Stimulated activated CD8-positive, alpha-beta memory T cell treated with anti-CD3 and anti-CD28 coated beads, Interleukin-2, amount 100 ng/mL, for 48 hours (primary cell): ENCODE results near the gene PRRT1.

Experiments used
- DNase-seq, 2 donors: peaks; one replicate each; pipeline ENCODE4 v3.0.0-alpha.2; 2020; ENCODE audit warnings: low read depth in 2 of 2

The PRRT1 gene

DNA sequence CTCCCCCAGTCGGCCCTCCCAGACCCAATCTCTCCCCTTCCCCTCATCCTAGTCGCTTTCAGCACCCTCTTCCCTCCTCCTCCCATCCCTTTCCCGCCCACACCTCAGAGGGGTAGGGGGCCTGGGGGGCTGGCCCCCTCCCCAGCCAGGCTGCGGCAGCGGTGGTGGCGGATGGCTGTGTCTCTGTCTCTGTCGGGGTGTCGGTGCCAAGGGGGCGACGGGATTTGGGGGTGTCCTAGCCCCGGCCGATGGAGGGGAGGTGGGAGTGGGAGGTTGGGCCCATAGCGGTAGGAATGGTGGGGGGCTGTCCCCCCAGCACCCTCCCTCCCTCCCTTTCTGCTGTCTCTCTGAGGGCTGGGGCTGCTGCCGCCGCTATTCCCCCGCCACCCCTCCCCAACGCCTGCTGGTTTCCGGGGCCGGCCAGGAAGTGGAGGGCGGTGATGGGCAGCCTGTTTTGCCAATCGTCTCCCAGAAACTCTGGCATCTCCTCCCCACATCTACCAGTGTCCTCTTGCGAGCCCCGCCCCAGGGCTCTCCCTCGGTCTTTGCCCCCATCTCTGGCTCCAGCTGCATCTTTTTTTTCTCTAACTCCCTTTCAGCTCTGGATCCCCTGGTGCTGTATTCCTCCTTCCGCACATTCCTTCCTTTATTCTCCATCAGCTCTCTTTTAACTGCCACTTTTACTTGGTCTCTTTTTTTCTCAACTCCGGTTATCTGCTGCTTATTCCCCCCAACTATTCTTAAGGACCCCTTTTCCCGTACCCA is 24.2 kb upstream of the PRRT1 start, which contains the start of gene AGPAT1:
AGPAT1 (minus strand) TSS at position 374 of the 765 bp plus-strand sequence. CDS start 4,588 bp downstream, outside the sequence.
- DNase-seq: peak; percentile 91 to 97

DNA sequence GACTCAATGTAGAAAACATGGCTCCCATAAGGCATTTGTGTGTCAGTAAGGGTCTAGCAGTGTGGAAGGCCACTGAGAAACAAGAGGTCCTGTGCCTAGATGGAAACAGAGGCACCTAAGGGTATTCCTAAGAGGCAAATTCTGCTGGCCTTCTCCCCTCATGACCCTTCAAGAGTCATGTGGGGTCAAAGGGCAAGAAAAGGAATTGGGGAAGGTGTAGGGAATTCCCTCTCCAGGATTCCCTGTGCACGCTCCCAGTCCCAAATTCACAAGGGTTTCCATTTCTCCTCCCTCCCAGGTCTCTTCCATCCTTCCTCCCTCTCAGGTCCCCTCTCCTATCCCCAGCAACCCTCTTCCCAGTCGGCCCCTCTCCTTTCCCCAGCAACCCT is 23.6 kb upstream of the PRRT1 start:
- DNase-seq: no peak

- no peak for DNase-seq
These were observed 22.7 kb upstream of the PRRT1 start for GRCh38 chr6:32174416-32174815.

DNA sequence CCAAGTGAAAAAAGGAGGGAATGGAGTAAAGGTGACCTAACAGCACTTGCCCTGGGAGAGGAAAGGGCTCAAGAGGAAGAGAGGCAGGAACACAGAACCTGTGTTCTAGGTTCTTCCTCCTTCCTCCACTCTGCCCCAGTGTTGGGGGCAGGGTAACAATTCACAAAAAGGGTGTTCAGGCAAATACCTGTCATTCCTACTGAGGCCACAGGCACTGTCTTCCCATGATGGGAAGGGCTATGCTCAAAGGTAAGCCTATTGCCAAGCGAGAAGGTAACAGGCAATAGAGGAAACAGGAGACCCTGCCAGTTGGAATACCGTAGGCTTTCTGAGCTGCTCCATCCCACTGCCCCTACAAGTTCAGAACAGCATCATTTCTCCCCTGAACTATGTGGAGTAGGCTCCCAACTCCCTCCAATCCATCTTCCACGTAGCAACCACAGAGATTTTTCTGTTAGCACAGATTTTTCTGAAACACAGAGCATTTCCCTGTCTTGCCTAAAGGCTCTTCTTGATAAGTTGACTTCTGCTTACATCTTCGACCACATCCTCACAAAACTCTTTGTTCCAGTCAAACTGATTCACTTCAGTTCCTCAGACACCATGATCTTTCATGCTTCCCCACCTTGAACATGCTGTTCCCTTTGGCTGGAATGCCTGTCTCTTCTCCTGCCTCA is 21.4 kb upstream of the PRRT1 start:
- no peak for DNase-seq

- DNase-seq: no peak
These were observed 19.5 kb upstream of the PRRT1 start for GRCh38 chr6:32171234-32171633.

DNA sequence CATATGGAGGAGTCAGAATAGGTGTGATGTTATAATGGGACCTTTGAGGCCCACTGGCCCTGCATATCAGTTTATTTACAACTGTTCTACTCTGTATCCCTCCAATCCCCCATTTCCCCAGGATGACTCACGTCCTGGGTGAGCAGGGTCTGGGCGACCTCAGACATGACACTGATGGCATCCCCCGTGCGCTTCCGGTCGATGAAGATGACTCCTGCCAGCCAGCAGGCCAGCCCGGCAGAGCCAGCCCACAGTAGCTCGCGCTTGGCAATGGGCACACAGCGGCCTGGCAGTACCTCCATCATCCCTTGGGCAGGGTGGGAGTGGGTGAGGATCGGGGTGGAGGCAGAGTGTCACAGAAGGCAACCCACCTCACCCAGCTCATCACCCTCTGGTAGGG is 18.6 kb upstream of the PRRT1 start:
- no peak for DNase-seq

- no peak for DNase-seq
These were observed 17.3 kb upstream of the PRRT1 start for GRCh38 chr6:32168807-32169591.

DNA sequence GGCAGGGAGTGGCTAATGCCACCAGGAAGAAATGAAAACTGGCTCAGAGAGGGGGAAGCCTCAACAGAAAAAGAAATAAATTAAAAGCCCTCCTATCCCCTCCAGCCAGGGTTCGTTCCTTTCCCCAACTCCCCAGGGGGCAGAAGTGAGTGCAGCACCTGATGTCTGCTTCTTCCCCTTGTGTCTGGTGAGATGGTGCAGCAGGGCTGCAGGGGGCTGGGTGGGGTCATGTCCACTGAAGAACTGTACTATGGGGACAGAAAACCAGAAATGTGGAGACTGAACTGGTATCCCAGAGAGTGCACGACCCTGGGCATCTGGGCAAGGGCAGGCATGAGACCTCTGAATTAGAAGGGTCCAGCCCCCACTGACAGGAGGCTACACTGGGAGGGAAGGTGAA is 16.6 kb upstream of the PRRT1 start:
- DNase-seq: no peak

- no peak for DNase-seq
These were observed 16.1 kb upstream of the PRRT1 start for GRCh38 chr6:32167761-32168262.

GRCh38 chr6:32167154-32167760 is 15.5 kb upstream of the PRRT1 start:
- no peak for DNase-seq

- no peak for DNase-seq
These were observed 14.8 kb upstream of the PRRT1 start for GRCh38 chr6:32166411-32167061.

DNA sequence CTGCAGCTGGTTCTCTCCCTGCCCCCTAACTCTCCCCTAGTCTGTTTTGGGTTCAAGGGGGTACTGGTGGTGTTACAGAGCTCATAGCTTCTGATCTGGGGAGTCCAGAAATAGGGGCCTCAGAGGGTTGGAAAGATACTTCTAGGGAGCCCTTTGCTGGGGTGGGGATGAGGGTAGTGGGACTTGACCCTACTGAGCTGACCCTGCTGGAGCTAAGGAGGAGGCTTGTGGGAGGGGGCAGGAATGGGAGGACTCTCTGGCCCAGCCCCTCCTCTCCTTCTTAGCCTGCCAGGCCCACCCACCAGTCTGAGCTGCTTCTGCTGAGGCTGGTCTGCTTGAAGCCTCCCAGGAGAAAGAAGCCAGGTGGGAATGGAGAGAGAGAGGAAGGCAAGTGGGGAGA is 12.6 kb upstream of the PRRT1 start, which contains the start of gene EGFL8:
EGFL8 (plus strand) TSS at position 301 of the 400 bp plus-strand sequence. CDS start 1,571 bp downstream, outside the sequence.
- DNase-seq: no peak

DNA sequence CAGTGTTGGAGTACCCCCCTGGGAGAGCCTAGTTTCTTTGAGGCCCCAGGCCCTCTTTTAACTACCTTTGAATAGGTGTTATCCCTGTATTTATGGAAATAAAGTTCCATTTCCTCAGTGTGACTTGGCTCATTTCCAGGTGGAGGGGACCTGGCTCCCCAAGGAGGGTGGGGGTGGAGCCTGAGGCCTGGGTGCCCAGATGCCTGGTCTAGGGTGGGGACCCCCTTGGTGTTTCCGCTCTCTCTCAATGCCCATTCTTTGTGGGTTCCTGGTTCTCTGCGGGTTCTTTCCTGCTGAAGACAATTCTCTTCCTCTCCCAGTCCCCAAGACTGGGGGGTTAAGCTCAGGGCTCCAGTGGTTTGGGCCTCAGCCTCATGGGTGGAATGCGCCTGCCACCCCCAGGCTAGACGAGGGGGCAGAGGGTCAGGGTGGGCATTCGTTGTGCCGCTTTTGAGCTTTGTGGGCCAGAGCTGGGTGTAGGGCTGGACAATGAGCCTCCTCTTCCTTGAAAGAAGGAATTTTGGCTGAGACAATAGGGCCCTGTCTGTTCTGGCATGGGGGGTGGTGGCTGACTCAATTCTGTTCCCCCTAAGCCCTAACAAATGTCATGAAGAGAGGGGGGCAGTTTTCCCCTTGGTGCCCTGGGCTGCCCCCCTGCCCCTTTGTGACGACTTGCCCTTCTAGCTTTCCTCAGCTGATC is 12.0 kb upstream of the PRRT1 start:
- no peak for DNase-seq

DNA sequence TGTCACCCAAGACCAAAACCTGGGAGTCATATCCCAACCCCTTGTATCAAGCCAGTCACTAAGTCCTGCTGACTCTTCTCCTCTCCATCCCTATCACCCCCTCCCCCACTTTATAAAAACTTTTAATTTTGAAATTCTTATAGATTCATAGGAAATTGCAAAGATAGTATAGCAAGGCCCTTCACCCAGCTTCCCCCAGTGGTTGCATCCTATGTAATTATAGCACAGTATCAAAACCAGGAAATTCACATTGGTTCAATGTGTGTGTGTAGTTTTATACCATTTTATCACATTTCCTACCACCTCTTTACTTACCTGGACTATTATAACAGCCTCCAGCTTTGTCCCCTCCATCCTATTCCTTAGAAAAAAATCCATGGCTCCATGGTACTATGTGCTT is 6.3 kb upstream of the PRRT1 start:
- no peak for DNase-seq

GRCh38 chr6:32156891-32157290 is 5.2 kb upstream of the PRRT1 start:
- DNase-seq: no peak

DNA sequence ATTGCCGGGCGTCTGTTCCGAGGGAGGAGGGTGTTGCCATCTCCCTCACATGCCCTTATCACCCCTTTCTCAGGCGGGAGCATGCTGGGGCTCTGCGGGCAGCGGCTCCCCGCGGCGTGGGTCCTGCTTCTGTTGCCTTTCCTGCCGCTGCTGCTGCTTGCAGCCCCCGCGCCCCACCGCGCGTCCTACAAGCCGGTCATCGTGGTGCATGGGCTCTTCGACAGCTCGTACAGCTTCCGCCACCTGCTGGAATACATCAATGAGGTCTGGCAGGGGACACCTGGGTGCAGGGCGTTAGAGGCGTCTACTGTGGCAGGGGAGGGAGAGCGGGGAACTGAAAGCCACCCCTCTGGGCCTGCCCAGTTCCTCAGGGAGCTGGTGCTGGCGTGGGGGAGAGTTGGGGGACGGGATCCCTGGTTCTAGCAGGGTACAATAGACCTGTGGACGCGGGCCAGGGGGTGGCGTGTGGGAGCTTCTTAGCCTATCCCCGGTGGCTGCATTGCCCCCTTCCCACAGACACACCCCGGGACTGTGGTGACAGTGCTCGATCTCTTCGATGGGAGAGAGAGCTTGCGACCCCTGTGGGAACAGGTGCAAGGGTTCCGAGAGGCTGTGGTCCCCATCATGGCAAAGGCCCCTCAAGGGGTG is 2.9 kb upstream of the PRRT1 start:
- no peak for DNase-seq

GRCh38 chr6:32153564-32154513 is 2.1 kb upstream of the PRRT1 start, which contains the start of gene PPT2:
Gene PPT2, plus strand, starts transcription at chr6:32154141. Its CDS starts 454 bp downstream, at chr6:32154595.
- peak; percentile 74 to 79 for DNase-seq

GRCh38 chr6:32152769-32153563 is 1.2 kb upstream of the PRRT1 start:
- no peak for DNase-seq
